ENCODE results near the gene RACGAP1.

The RACGAP1 gene

GRCh38 chr12:49953961-49954846 is 71.1 kb downstream of the RACGAP1 start:
- no peak overlapping the region for H3K9ac ChIP-seq (ENCODE audit: low read length)
- H2BK5ac ChIP-seq (ENCODE audit: low read depth, low read length, poor library complexity) = no peak overlapping the region
- H4K91ac ChIP-seq (ENCODE audit: low read depth, low read length) = no peak overlapping the region
- peaks cover 33% of the 10 kb centered on the region for H3K27me3 ChIP-seq (ENCODE audit: insufficient read depth, low read length)
- no peaks in the 10 kb centered on the region for H3K79me2 ChIP-seq (ENCODE audit: control insufficient read depth, insufficient read depth, low read length, poor library complexity)
- H3K4me2 ChIP-seq (ENCODE audit: low read length) = no peak overlapping the region
- H2BK12ac ChIP-seq (ENCODE audit: low read length) = no peak overlapping the region
- H3K4ac ChIP-seq (ENCODE audit: low read depth, low read length) = no peak overlapping the region
- no CpG with 5 or more reads among the region's 21 CpGs for WGBS (ENCODE audit: extremely low coverage, insufficient coverage, insufficient read length)
- peak overlapping the region; percentile 3 for H3K4me3 ChIP-seq (ENCODE audit: low read depth, low read length)
- H2AK5ac ChIP-seq (ENCODE audit: low read length) = no peak overlapping the region
- H3K9me3 ChIP-seq (ENCODE audit: insufficient read depth, low read depth, low read length) = peaks cover 2% of the 10 kb centered on the region
- H4K8ac ChIP-seq (ENCODE audit: low read depth, low read length) = no peak overlapping the region
- no peak overlapping the region for H2BK120ac ChIP-seq (ENCODE audit: insufficient read depth, low read length, poor library complexity)
- no peak overlapping the region for H4K12ac ChIP-seq (ENCODE audit: low read depth, low read length)
- no peak overlapping the region for H3K18ac ChIP-seq (ENCODE audit: low read length)
- no peak for DNase-seq
- no peaks in the 10 kb centered on the region for H3K36me3 ChIP-seq (ENCODE audit: control insufficient read depth in 1 of 2, insufficient read depth in 2 of 2, low read length in 2 of 2)
- H3K4me1 ChIP-seq (ENCODE audit: control insufficient read depth in 1 of 2, insufficient read depth in 2 of 2, low read length in 2 of 2) = no peaks in the 10 kb centered on the region
- H3K27ac ChIP-seq (ENCODE audit: low read depth, low read length) = no peak overlapping the region
- no peak overlapping the region for H3K14ac ChIP-seq (ENCODE audit: low read length)
- no peaks in the 10 kb centered on the region for H3K79me1 ChIP-seq (ENCODE audit: low read length)
- no peak overlapping the region for H3K23ac ChIP-seq (ENCODE audit: low read length)
- no peak overlapping the region for H2AFZ ChIP-seq (ENCODE audit: insufficient read depth, low read length, poor library complexity)

GRCh38 chr12:49953151-49953550 is 72.1 kb downstream of the RACGAP1 start:
- Histone ChIP-seq H3K4me3 (ENCODE audit: low read depth, low read length) (no peak overlapping the region), H3K9ac (ENCODE audit: low read length) (no peak overlapping the region), H3K23ac (ENCODE audit: low read length) (no peak overlapping the region), H4K12ac (ENCODE audit: low read depth, low read length) (no peak overlapping the region), H4K91ac (ENCODE audit: low read depth, low read length) (no peak overlapping the region), H3K79me1 (ENCODE audit: low read length) (no peaks in the 10 kb centered on the region), H3K4me2 (ENCODE audit: low read length) (no peak overlapping the region), H3K14ac (ENCODE audit: low read length) (no peak overlapping the region), H3K18ac (ENCODE audit: low read length) (no peak overlapping the region), H2AK5ac (ENCODE audit: low read length) (no peak overlapping the region), H3K4me1 (ENCODE audit: control insufficient read depth in 1 of 2, insufficient read depth in 2 of 2, low read length in 2 of 2) (no peaks in the 10 kb centered on the region), H3K4ac (ENCODE audit: low read depth, low read length) (no peak overlapping the region), H3K27ac (ENCODE audit: low read depth, low read length) (no peak overlapping the region), H2BK12ac (ENCODE audit: low read length) (no peak overlapping the region), H2BK5ac (ENCODE audit: low read depth, low read length, poor library complexity) (no peak overlapping the region), H3K9me3 (ENCODE audit: insufficient read depth, low read depth, low read length) (no peaks in the 10 kb centered on the region), H2AFZ (ENCODE audit: insufficient read depth, low read length, poor library complexity) (no peak overlapping the region), H3K27me3 (ENCODE audit: insufficient read depth, low read length) (peaks cover 24% of the 10 kb centered on the region), H2BK120ac (ENCODE audit: insufficient read depth, low read length, poor library complexity) (no peak overlapping the region), H4K8ac (ENCODE audit: low read depth, low read length) (no peak overlapping the region), H3K36me3 (ENCODE audit: control insufficient read depth in 1 of 2, insufficient read depth in 2 of 2, low read length in 2 of 2) (no peaks in the 10 kb centered on the region), H3K79me2 (ENCODE audit: control insufficient read depth, insufficient read depth, low read length, poor library complexity) (no peaks in the 10 kb centered on the region)
- DNase-seq = no peak
- WGBS (ENCODE audit: extremely low coverage, insufficient coverage, insufficient read length) = no CpG with 5 or more reads among the region's 4 CpGs

DNA sequence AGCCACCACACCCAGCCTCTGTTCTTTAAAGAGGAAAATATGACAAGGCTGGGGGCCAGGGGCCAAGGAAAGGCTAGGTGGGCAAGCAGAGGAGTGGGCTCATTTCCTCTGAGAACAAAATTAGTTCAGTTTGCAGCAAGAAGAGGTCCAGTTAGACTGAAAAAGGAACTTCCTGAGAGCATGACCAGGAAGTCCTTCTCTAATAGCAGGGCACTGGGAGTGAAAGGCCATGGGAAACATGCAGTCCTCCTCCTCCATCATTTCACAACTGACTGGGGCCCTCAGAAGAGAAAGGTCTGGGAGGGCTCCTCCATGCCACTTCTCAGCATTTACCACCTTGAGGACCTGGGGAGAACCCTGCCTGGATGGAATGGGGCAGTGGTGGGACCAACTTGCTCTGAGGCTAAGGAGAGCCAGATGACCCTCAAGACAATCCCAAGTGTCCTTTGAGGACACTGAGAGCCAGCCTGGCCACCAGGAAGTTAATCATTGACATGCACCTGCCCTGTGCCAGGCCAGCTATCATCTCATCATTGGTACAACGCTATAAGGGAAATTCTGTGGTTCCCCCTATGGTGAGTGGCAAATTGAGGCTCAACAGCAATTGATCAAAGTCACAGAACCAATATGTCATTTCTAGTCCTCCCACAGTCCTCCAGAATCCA is 72.8 kb downstream of the RACGAP1 start:
- H3K27me3 ChIP-seq (ENCODE audit: insufficient read depth, low read length) = peaks cover 22% of the 10 kb centered on the region
- no peak overlapping the region for H2BK5ac ChIP-seq (ENCODE audit: low read depth, low read length, poor library complexity)
- no peak overlapping the region for H2BK120ac ChIP-seq (ENCODE audit: insufficient read depth, low read length, poor library complexity)
- H3K79me2 ChIP-seq (ENCODE audit: control insufficient read depth, insufficient read depth, low read length, poor library complexity) = no peaks in the 10 kb centered on the region
- H3K79me1 ChIP-seq (ENCODE audit: low read length) = no peaks in the 10 kb centered on the region
- no CpG with 5 or more reads among the region's 1 CpG for WGBS (ENCODE audit: extremely low coverage, insufficient coverage, insufficient read length)
- H3K27ac ChIP-seq (ENCODE audit: low read depth, low read length) = no peak overlapping the region
- no peak overlapping the region for H3K4me3 ChIP-seq (ENCODE audit: low read depth, low read length)
- H3K4me1 ChIP-seq (ENCODE audit: control insufficient read depth in 1 of 2, insufficient read depth in 2 of 2, low read length in 2 of 2) = no peaks in the 10 kb centered on the region
- no peak overlapping the region for H2AFZ ChIP-seq (ENCODE audit: insufficient read depth, low read length, poor library complexity)
- H3K14ac ChIP-seq (ENCODE audit: low read length) = no peak overlapping the region
- no peak overlapping the region for H4K91ac ChIP-seq (ENCODE audit: low read depth, low read length)
- no peak overlapping the region for H3K9ac ChIP-seq (ENCODE audit: low read length)
- H2AK5ac ChIP-seq (ENCODE audit: low read length) = no peak overlapping the region
- no peak overlapping the region for H4K12ac ChIP-seq (ENCODE audit: low read depth, low read length)
- H3K4me2 ChIP-seq (ENCODE audit: low read length) = no peak overlapping the region
- H3K18ac ChIP-seq (ENCODE audit: low read length) = no peak overlapping the region
- no peaks in the 10 kb centered on the region for H3K36me3 ChIP-seq (ENCODE audit: control insufficient read depth in 1 of 2, insufficient read depth in 2 of 2, low read length in 2 of 2)
- H2BK12ac ChIP-seq (ENCODE audit: low read length) = no peak overlapping the region
- no peak overlapping the region for H3K23ac ChIP-seq (ENCODE audit: low read length)
- no peak overlapping the region for H3K4ac ChIP-seq (ENCODE audit: low read depth, low read length)
- DNase-seq = no peak
- H4K8ac ChIP-seq (ENCODE audit: low read depth, low read length) = no peak overlapping the region
- H3K9me3 ChIP-seq (ENCODE audit: insufficient read depth, low read depth, low read length) = no peaks in the 10 kb centered on the region

- no peak overlapping the region for H3K9ac ChIP-seq (ENCODE audit: low read length)
- no peak overlapping the region for H2BK5ac ChIP-seq (ENCODE audit: low read depth, low read length, poor library complexity)
- H2AK5ac ChIP-seq (ENCODE audit: low read length) = no peak overlapping the region
- H2BK120ac ChIP-seq (ENCODE audit: insufficient read depth, low read length, poor library complexity) = no peak overlapping the region
- H4K8ac ChIP-seq (ENCODE audit: low read depth, low read length) = no peak overlapping the region
- H4K91ac ChIP-seq (ENCODE audit: low read depth, low read length) = no peak overlapping the region
- no peak overlapping the region for H3K4ac ChIP-seq (ENCODE audit: low read depth, low read length)
- DNase-seq = no peak
- H3K27ac ChIP-seq (ENCODE audit: low read depth, low read length) = no peak overlapping the region
- H3K14ac ChIP-seq (ENCODE audit: low read length) = no peak overlapping the region
- H3K4me1 ChIP-seq (ENCODE audit: control insufficient read depth in 1 of 2, insufficient read depth in 2 of 2, low read length in 2 of 2) = no peaks in the 10 kb centered on the region
- H2AFZ ChIP-seq (ENCODE audit: insufficient read depth, low read length, poor library complexity) = no peak overlapping the region
- H3K23ac ChIP-seq (ENCODE audit: low read length) = no peak overlapping the region
- H3K36me3 ChIP-seq (ENCODE audit: control insufficient read depth in 1 of 2, insufficient read depth in 2 of 2, low read length in 2 of 2) = no peaks in the 10 kb centered on the region
- H3K27me3 ChIP-seq (ENCODE audit: insufficient read depth, low read length) = peaks cover 19% of the 10 kb centered on the region
- H3K9me3 ChIP-seq (ENCODE audit: insufficient read depth, low read depth, low read length) = no peaks in the 10 kb centered on the region
- H3K79me1 ChIP-seq (ENCODE audit: low read length) = no peaks in the 10 kb centered on the region
- WGBS (ENCODE audit: extremely low coverage, insufficient coverage, insufficient read length) = no CpG with 5 or more reads among the region's 14 CpGs
- H3K4me3 ChIP-seq (ENCODE audit: low read depth, low read length) = no peak overlapping the region
- no peak overlapping the region for H3K4me2 ChIP-seq (ENCODE audit: low read length)
- H4K12ac ChIP-seq (ENCODE audit: low read depth, low read length) = no peak overlapping the region
- H3K79me2 ChIP-seq (ENCODE audit: control insufficient read depth, insufficient read depth, low read length, poor library complexity) = no peaks in the 10 kb centered on the region
- H2BK12ac ChIP-seq (ENCODE audit: low read length) = no peak overlapping the region
- H3K18ac ChIP-seq (ENCODE audit: low read length) = no peak overlapping the region
Measured at GRCh38 chr12:49951411-49952240, 73.7 kb downstream of the RACGAP1 start.

All from trophoblast cell (in vitro differentiated cells and primary cell).